BE2C (cell line): ENCODE data around the gene EPB41L3.

Experiments used
- DNase-seq: peaks from one replicate; pipeline ENCODE4 v3.0.0-alpha.2; 2020
- H3K27me3 ChIP-seq: fragments of 250-450 bp; sonication (Bioruptor Pico); 2 replicates; pipeline ENCODE4 v1.5.1; 2020; ENCODE audit warnings: mild to moderate bottlenecking
- H3K36me3 ChIP-seq: fragments of 250-450 bp; sonication (Bioruptor Pico); 2 replicates; pipeline ENCODE4 v1.5.1; 2020; ENCODE audit warnings: mild to moderate bottlenecking
- H3K4me1 ChIP-seq: fragments of 250-450 bp; sonication (Bioruptor Pico); 2 replicates; pipeline ENCODE4 v1.5.1; 2020
- H3K4me3 ChIP-seq: 2 replicates; pipeline ENCODE4 v1.5.1; 2011; ENCODE audit warnings: low read depth, low read length
- H3K9me3 ChIP-seq: fragments of 250-450 bp; sonication (Bioruptor Pico); 2 replicates; pipeline ENCODE4 v1.5.1; 2020
- TF ChIP-seq, protein P1 (sequence below): IDR thresholded peaks from 2 replicates; pipeline ENCODE4 v1.5.1; 2012; ENCODE audit warnings: mild to moderate bottlenecking, low read depth, low read length

Gene EPB41L3

DNA sequence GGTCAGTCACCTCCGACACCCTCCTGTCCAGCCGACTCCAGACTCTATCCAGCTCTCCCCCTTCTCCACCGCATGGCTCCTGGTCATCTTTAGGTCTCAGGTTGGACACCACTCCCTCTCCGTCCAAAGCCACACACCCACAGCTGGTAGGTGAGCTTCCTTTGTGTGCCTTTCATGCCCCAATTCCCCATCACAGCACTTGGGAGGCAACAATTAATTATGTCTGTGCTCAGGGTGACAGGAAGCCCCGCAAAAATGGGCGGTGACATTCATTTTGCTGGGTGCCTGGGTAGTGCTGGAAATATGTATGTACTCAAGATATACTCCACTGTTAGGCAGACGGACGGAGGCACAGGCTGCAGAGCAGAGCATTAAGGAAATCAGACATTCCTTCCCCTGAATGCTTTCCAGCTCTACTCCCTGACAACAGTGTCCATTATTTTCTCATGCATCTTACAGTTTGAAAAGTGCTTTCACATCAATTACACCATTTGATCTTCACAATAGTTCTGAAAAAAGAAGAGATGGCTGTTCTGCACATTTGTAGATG is 13.1 kb downstream of the EPB41L3 start:
- Histone ChIP-seq H3K9me3 (no peaks in the 10 kb centered on the region), H3K4me3 (no peak overlapping the region), H3K36me3 (no peaks in the 10 kb centered on the region), H3K27me3 (no peaks in the 10 kb centered on the region), H3K4me1 (no peaks in the 10 kb centered on the region)
- TF ChIP-seq, protein P1, sequence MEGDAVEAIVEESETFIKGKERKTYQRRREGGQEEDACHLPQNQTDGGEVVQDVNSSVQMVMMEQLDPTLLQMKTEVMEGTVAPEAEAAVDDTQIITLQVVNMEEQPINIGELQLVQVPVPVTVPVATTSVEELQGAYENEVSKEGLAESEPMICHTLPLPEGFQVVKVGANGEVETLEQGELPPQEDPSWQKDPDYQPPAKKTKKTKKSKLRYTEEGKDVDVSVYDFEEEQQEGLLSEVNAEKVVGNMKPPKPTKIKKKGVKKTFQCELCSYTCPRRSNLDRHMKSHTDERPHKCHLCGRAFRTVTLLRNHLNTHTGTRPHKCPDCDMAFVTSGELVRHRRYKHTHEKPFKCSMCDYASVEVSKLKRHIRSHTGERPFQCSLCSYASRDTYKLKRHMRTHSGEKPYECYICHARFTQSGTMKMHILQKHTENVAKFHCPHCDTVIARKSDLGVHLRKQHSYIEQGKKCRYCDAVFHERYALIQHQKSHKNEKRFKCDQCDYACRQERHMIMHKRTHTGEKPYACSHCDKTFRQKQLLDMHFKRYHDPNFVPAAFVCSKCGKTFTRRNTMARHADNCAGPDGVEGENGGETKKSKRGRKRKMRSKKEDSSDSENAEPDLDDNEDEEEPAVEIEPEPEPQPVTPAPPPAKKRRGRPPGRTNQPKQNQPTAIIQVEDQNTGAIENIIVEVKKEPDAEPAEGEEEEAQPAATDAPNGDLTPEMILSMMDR = no peak
- DNase-seq = no peak

DNA sequence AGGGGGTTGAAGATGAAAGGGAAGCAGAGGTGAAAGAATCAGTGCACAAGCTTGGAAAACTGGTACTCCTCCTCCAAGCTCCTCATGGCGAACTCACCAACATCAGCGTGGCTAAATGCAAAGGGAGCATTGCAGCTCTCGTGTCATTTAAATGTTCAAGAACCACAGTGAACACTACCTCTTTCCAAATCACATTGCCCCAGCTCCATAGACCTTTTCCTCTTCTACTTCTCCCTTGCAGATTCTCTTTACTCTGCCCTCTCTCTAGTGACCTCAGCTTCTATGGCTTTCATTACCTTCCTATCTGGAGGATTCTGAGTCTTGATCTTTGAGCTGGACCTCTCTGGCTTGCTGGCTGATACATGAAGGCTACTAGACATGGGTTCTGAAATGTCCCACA is 14.3 kb downstream of the EPB41L3 start:
- Histone ChIP-seq H3K9me3 (no peaks in the 10 kb centered on the region), H3K27me3 (no peaks in the 10 kb centered on the region), H3K4me1 (no peaks in the 10 kb centered on the region), H3K4me3 (no peak overlapping the region), H3K36me3 (no peaks in the 10 kb centered on the region)
- DNase-seq = no peak
- TF ChIP-seq, protein P1 = no peak

GRCh38 chr18:5527603-5528002 is 16.2 kb downstream of the EPB41L3 start:
- TF ChIP-seq, protein P1 = no peak
- H3K4me3 ChIP-seq = no peak overlapping the region
- no peaks in the 10 kb centered on the region for H3K27me3 ChIP-seq
- DNase-seq = no peak
- no peaks in the 10 kb centered on the region for H3K36me3 ChIP-seq
- H3K4me1 ChIP-seq = no peaks in the 10 kb centered on the region
- no peaks in the 10 kb centered on the region for H3K9me3 ChIP-seq

- H3K4me1 ChIP-seq = no peaks in the 10 kb centered on the region
- no peak overlapping the region for H3K4me3 ChIP-seq
- DNase-seq = no peak
- TF ChIP-seq, protein P1 = no peak
- no peaks in the 10 kb centered on the region for H3K27me3 ChIP-seq
- no peaks in the 10 kb centered on the region for H3K36me3 ChIP-seq
- no peaks in the 10 kb centered on the region for H3K9me3 ChIP-seq
Measured at GRCh38 chr18:5524660-5525059, 19.1 kb downstream of the EPB41L3 start.

DNA sequence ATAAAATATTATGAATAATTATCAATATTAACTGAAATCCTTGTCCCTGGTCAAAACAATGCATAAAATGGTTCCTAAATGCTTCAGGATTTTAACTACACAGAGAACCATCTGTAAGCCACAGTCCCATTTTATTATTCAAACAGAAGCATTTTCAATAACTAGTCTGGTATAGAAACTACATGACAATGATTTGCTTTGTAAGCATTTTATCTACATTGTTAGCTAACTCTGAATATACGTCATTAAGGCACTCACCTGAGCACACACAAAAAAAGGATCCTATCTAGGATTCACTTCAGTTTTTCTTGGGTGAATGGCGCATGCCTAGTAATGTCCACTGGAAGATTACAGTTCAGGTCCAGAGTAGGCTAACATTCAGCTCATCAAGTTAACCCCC is 22.8 kb downstream of the EPB41L3 start:
- Histone ChIP-seq H3K9me3 (no peaks in the 10 kb centered on the region), H3K4me3 (no peak overlapping the region), H3K4me1 (no peaks in the 10 kb centered on the region), H3K27me3 (no peaks in the 10 kb centered on the region), H3K36me3 (no peaks in the 10 kb centered on the region)
- TF ChIP-seq, protein P1 = no peak
- no peak for DNase-seq

GRCh38 chr18:5520464-5520863 is 23.3 kb downstream of the EPB41L3 start:
- DNase-seq = no peak
- H3K27me3 ChIP-seq = no peaks in the 10 kb centered on the region
- no peaks in the 10 kb centered on the region for H3K36me3 ChIP-seq
- no peaks in the 10 kb centered on the region for H3K4me1 ChIP-seq
- H3K9me3 ChIP-seq = no peaks in the 10 kb centered on the region
- H3K4me3 ChIP-seq = no peak overlapping the region
- TF ChIP-seq, protein P1 = no peak
